ENCODE measurements around the gene LRRC2. TPM values are rescaled to one million over a fixed set of nuclear protein-coding genes. Genes with fewer than 3 reads are reported as not detected.

The LRRC2 gene
- total RNA-seq, 1 experiment from 2014 or later, result 2.6 TPM

- WGBS (ENCODE audit: extremely low coverage, insufficient read length, low lambda C conversion rate), result no CpG with 5 or more reads among the region's 7 CpGs
- H3K9me3 Mint-ChIP-seq, result peaks cover 37 to 39% of the 10 kb centered on the region in 2 experiments
These were observed 18.7 kb upstream of the LRRC2 start for GRCh38 chr3:46584598-46585467.

More at GRCh38 chr3:46584598-46585467, 18.7 kb upstream of the LRRC2 start:
- peaks cover 14% of the 10 kb centered on the region for H3K27me3 Mint-ChIP-seq (ENCODE audit: low read depth)
- no peak overlapping the region for H3K14ac ChIP-seq (ENCODE audit: insufficient read depth, low read length)
- H4K5ac ChIP-seq (ENCODE audit: insufficient read length, low read depth, low read length), result no peak overlapping the region
- H3K4me3 Mint-ChIP-seq, result no peak overlapping the region
- peaks cover 85 to 100% (median 97%) of the 10 kb centered on the region in 3 experiments for H3K36me3 Mint-ChIP-seq (ENCODE audit: insufficient read depth in 1 of 3, low read depth in 3 of 3)
- H3K4me2 ChIP-seq (ENCODE audit: insufficient read depth, insufficient read length, low read length), result no peak overlapping the region
- H3K4me1 Mint-ChIP-seq, result peaks cover 34 to 47% of the 10 kb centered on the region in 2 experiments
- H3K9ac ChIP-seq (ENCODE audit: extremely low read depth, insufficient read length, low read length), result no peak overlapping the region
- peaks cover 9% of the 10 kb centered on the region; the same call in 1 of the 2 replicates for H3K79me2 ChIP-seq (ENCODE audit: insufficient read depth, low read length)
- no peak overlapping the region for H3K4ac ChIP-seq (ENCODE audit: low read depth, low read length)
- H3K18ac ChIP-seq (ENCODE audit: insufficient read length, low read depth, low read length), result no peak overlapping the region
- H3K23ac ChIP-seq (ENCODE audit: insufficient read length, low read depth, low read length), result no peak overlapping the region
- H3K79me1 ChIP-seq (ENCODE audit: insufficient read depth, low read depth, low read length, poor library complexity, severe bottlenecking), result peaks cover 6% of the 10 kb centered on the region
- no peak overlapping the region for H3K27ac ChIP-seq (ENCODE audit: insufficient read length, low read depth, low read length)
- H4K8ac ChIP-seq (replicated peaks; ENCODE audit: insufficient read length, low read depth, low read length), result no peak overlapping the region
- H3K27ac Mint-ChIP-seq, result peak overlapping the region in 2 of 3 experiments; percentile 72 to 83; a peak in 2 of 7 replicates
- no peak overlapping the region for H4K91ac ChIP-seq (ENCODE audit: insufficient read length, low read depth, low read length)
- H3K27me3 ChIP-seq (ENCODE audit: insufficient read depth, low read length), result no peaks in the 10 kb centered on the region
- H2BK20ac ChIP-seq (ENCODE audit: low read depth, low read length, poor library complexity, severe bottlenecking), result no peak overlapping the region
- H3K4me1 ChIP-seq (ENCODE audit: insufficient read depth, low read length), result peaks cover 4% of the 10 kb centered on the region; the same call in 1 of the 2 replicates
- H2BK15ac ChIP-seq (ENCODE audit: low read depth, low read length), result no peak overlapping the region
- H2BK5ac ChIP-seq (ENCODE audit: insufficient read length, low read length), result no peak overlapping the region
- H4K20me1 ChIP-seq (ENCODE audit: control insufficient read depth, insufficient read depth, insufficient read length), result no peaks in the 10 kb centered on the region
- no peak overlapping the region for H2BK12ac ChIP-seq (ENCODE audit: insufficient read length, low read depth, low read length)
- DNase-seq, result peak; percentile 36
- no peak overlapping the region for H2AK5ac ChIP-seq (ENCODE audit: insufficient read length, low read length)
- peaks cover 9% of the 10 kb centered on the region for H3K23me2 ChIP-seq (ENCODE audit: insufficient read length, low read depth, low read length, poor library complexity, severe bottlenecking)
- no peak overlapping the region for H2BK120ac ChIP-seq (ENCODE audit: low read depth, low read length, poor library complexity, severe bottlenecking)
- no peak overlapping the region for H3T11ph ChIP-seq (ENCODE audit: low read length)
- TF ChIP-seq CTCF (conservative IDR thresholded peaks at IDR 0.05), result no peak
- no peak overlapping the region for H3K56ac ChIP-seq (ENCODE audit: insufficient read length, low read depth, low read length)
- no peaks in the 10 kb centered on the region for H3K9me3 ChIP-seq (ENCODE audit: control insufficient read depth, low read depth, low read length)
- no peak overlapping the region for H2AFZ ChIP-seq (ENCODE audit: low read length)
